OCI-LY3 (cell line): ENCODE data around the gene MAP3K7.

Experiments used
- H2AFZ ChIP-seq: fragments of 200-600, 300-600 bp; shearing (Covaris generic); 2 replicates; pipeline ENCODE4 v1.6.0; 2014; ENCODE audit warnings: antibody characterized with exemption, low read depth, low read length
- H3K27ac ChIP-seq: fragments of 200-600, 300-600 bp; sonication (generic); 2 replicates; pipeline ENCODE4 v1.5.1; 2014; ENCODE audit warnings: mild to moderate bottlenecking, low read length, moderate library complexity, mixed read lengths
- H3K27me3 ChIP-seq: fragments of 200-600, 300-600 bp; sonication (generic); 2 replicates; pipeline ENCODE4 v1.6.1; 2014; ENCODE audit warnings: low read depth, low read length, mixed read lengths
- H3K36me3 ChIP-seq: fragments of 200-600, 300-600 bp; sonication (generic); replicated peaks from 2 replicates; pipeline ENCODE3; 2014; ENCODE audit warnings: low read depth, low read length, mixed read lengths
- H3K4me1 ChIP-seq: fragments of 300-600, 200-600 bp; sonication (generic); 2 replicates; pipeline ENCODE4 v1.6.1; 2014; ENCODE audit warnings: low read length, mixed read lengths
- H3K4me2 ChIP-seq: fragments of 200-600, 300-600 bp; sonication (generic); 2 replicates; pipeline ENCODE4 v1.6.1; 2014; ENCODE audit warnings: low read length, mixed read lengths
- H3K4me3 ChIP-seq: fragments of 300-600, 200-600 bp; sonication (generic); 2 replicates; pipeline ENCODE4 v1.5.1; 2014; ENCODE audit warnings: antibody characterized with exemption, mild to moderate bottlenecking, low read length, moderate library complexity
- H3K79me2 ChIP-seq: fragments of 300-600, 200-600 bp; shearing (Covaris generic); 2 replicates; pipeline ENCODE4 v1.6.1; 2014; ENCODE audit warnings: mild to moderate bottlenecking, low read length, mixed read lengths
- H3K9ac ChIP-seq: fragments of 300-600, 200-600 bp; shearing (Covaris generic); 2 replicates; pipeline ENCODE4 v1.6.0; 2014; ENCODE audit warnings: mild to moderate bottlenecking, low read length, moderate library complexity
- H3K9me3 ChIP-seq: fragments of 200-600, 300-600 bp; shearing (Covaris generic); 2 replicates; pipeline ENCODE4 v1.6.1; 2014; ENCODE audit warnings: low read length, mixed read lengths; ENCODE audit not compliant: insufficient read depth
- H4K20me1 ChIP-seq: fragments of 200-600, 300-600 bp; sonication (generic); 2 replicates; pipeline ENCODE4 v1.6.1; 2016; ENCODE audit warnings: low read length, mixed read lengths; ENCODE audit not compliant: insufficient read depth
- EZH2phosphoT487 ChIP-seq: fragments of 200-600 bp; shearing (Covaris generic); IDR thresholded peaks from 2 replicates; pipeline ENCODE4 v1.6.1; 2018; ENCODE audit warnings: antibody characterized with exemption, mixed run types, low read depth
- TF ChIP-seq, protein P1 (sequence below): fragments of 200-600, 300-600 bp; sonication (generic); IDR thresholded peaks from 2 replicates; pipeline ENCODE4 v1.5.1; 2014; ENCODE audit warnings: antibody characterized with exemption, low read length, low read depth

The MAP3K7 gene

DNA sequence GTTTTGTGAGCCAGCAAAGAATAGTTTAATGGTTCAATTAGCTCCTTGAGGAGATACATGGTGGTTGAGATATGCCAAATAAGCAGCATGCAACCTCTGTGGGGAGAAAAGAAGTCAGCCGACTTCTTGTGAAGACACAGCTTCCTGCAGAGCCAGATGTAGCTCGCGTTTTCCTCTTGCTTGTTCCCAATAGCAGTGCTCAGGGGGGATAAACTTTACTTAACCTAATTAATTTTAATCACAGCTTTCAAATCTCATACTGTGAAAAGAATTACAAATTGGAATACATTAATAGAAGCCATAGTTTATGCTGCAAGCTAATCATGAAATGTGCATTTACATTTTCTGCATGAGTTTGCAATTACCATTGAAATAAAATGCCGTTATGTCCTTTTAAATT, 106.2 kb downstream of the MAP3K7 start:
- Histone ChIP-seq H3K36me3 (no peaks in the 10 kb centered on the region), H3K4me3 (no peak overlapping the region), H3K4me2 (no peak overlapping the region), H4K20me1 (no peaks in the 10 kb centered on the region), H3K27ac (no peak overlapping the region), H3K9ac (no peak overlapping the region), H2AFZ (no peak overlapping the region), H3K9me3 (no peaks in the 10 kb centered on the region), H3K79me2 (no peaks in the 10 kb centered on the region), H3K27me3 (peaks cover 27% of the 10 kb centered on the region), H3K4me1 (peaks cover 18% of the 10 kb centered on the region)
- TF ChIP-seq, protein P1, sequence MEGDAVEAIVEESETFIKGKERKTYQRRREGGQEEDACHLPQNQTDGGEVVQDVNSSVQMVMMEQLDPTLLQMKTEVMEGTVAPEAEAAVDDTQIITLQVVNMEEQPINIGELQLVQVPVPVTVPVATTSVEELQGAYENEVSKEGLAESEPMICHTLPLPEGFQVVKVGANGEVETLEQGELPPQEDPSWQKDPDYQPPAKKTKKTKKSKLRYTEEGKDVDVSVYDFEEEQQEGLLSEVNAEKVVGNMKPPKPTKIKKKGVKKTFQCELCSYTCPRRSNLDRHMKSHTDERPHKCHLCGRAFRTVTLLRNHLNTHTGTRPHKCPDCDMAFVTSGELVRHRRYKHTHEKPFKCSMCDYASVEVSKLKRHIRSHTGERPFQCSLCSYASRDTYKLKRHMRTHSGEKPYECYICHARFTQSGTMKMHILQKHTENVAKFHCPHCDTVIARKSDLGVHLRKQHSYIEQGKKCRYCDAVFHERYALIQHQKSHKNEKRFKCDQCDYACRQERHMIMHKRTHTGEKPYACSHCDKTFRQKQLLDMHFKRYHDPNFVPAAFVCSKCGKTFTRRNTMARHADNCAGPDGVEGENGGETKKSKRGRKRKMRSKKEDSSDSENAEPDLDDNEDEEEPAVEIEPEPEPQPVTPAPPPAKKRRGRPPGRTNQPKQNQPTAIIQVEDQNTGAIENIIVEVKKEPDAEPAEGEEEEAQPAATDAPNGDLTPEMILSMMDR = no peak
- TF ChIP-seq EZH2phosphoT487 = no peak

DNA sequence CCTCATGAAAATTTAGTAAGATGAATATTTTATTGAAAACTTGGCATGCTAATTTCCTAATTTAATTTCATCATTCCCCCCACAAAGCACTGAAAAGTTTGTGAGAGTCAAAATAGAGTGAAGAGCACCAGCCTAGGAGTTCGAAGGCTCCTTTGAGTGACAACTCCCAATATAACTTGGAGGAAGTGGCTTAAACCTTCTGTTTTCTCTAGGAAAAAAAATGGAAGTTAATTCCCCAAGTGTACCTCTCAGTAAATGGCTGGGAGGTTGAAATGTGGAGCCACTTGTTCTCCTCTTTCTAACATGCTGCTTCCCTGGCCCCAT, 107.3 kb downstream of the MAP3K7 start:
- Histone ChIP-seq H3K27me3 (peaks cover 38% of the 10 kb centered on the region), H3K79me2 (no peaks in the 10 kb centered on the region), H3K36me3 (no peaks in the 10 kb centered on the region), H2AFZ (no peak overlapping the region), H3K9ac (no peak overlapping the region), H3K4me1 (peaks cover 18% of the 10 kb centered on the region), H3K9me3 (no peaks in the 10 kb centered on the region), H3K4me3 (no peak overlapping the region), H3K27ac (no peak overlapping the region), H3K4me2 (no peak overlapping the region), H4K20me1 (no peaks in the 10 kb centered on the region)
- no peak for TF ChIP-seq EZH2phosphoT487
- TF ChIP-seq, protein P1 = no peak

DNA sequence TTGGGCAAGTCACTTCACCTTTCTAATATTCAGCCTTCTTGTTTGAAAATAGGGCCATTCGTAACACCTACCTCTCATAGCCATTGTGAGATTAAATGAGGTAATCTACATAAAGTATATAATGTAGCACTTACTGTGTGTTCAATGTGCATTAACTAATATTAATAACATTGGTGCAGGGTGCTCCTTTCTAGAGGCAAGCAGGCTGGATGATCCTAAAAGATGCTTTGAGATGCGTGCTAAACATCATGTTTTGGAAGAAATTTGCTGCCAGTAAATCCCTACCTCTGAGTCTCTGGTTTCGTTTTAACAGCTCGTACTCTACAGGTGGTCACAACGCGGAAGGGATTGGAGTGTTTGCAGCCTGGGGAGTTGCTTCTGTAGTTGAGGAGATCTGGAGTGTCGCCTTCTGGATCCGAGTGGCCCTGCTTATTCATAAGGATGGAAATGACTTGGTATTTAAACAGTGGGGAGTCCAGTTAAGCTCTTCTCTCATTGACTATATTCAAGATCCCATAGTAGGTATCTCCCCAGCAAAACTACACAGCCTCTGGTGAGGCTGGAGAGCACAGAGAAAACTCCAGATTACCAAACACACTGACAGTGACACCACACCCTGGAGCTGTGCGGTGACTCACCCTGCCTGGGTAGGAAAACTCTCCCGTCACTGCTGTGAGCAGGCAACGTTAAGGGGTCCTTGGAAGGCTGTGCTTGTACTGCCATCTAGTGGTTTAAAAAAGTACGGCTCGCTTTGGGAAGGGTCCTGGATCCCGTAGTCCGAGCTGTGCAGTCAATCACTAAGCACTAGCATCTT, 107.9 kb downstream of the MAP3K7 start:
- peaks cover 24% of the 10 kb centered on the region for H3K4me1 ChIP-seq
- H3K4me2 ChIP-seq = peak overlapping the region; percentile 85
- no peak overlapping the region for H2AFZ ChIP-seq
- peaks cover 44% of the 10 kb centered on the region for H3K27me3 ChIP-seq
- no peaks in the 10 kb centered on the region for H3K9me3 ChIP-seq
- H3K27ac ChIP-seq = no peak overlapping the region
- no peaks in the 10 kb centered on the region for H3K36me3 ChIP-seq
- H4K20me1 ChIP-seq = no peaks in the 10 kb centered on the region
- H3K79me2 ChIP-seq = no peaks in the 10 kb centered on the region
- H3K9ac ChIP-seq = no peak overlapping the region
- TF ChIP-seq EZH2phosphoT487 = no peak
- TF ChIP-seq, protein P1 = peak; percentile 74
- H3K4me3 ChIP-seq = peak overlapping the region; percentile 66

DNA sequence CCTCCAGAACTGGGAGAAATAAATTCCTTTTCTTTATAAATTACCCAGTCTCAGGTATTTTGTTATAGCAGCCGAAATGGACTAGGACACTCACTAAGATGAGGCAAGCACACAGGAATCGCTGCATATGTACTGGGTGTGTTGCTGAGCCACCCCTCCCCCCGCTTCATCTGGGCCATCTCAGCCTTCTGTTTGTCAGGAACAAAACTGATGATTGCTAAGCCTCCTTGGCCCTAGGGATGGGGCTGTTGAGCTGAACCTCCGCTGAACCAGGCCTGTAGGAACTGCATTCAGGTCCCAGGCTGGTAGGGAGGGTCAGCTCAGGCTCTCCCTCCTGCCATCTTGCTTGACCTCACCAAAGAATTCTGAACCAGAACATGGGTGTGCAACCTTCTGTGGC, 108.6 kb downstream of the MAP3K7 start:
- H3K9ac ChIP-seq = no peak overlapping the region
- no peaks in the 10 kb centered on the region for H3K9me3 ChIP-seq
- no peaks in the 10 kb centered on the region for H3K79me2 ChIP-seq
- H4K20me1 ChIP-seq = no peaks in the 10 kb centered on the region
- no peak for TF ChIP-seq EZH2phosphoT487
- TF ChIP-seq, protein P1 = no peak
- no peak overlapping the region for H3K27ac ChIP-seq
- no peaks in the 10 kb centered on the region for H3K36me3 ChIP-seq
- 0 out of 2 replicates have a peak overlapping the region, but pooled peaks have one; percentile 66 for H3K4me3 ChIP-seq
- peaks cover 48% of the 10 kb centered on the region for H3K27me3 ChIP-seq
- H3K4me1 ChIP-seq = peaks cover 31% of the 10 kb centered on the region
- peak overlapping the region; percentile 85 for H3K4me2 ChIP-seq
- no peak overlapping the region for H2AFZ ChIP-seq
